Memory B cell (primary cell): ENCODE data around the gene SLC4A3.

Experiments used
- ATAC-seq: fragments of 150-1000 bp; cut with Tn5 transposase; 2 replicates; pipeline ENCODE4 v1.10.0; 2021; ENCODE audit warnings: low read depth, mild to moderate bottlenecking, moderate library complexity
- DNase-seq, 2 donors: peaks; one replicate each; pipeline ENCODE4 v3.0.0; 2022; ENCODE audit warnings: low spot score in 2 of 2
- H3K27ac Mint-ChIP-seq: one replicate; pipeline ENCODE4 v1.8.0; 2022; ENCODE audit warnings: mild to moderate bottlenecking, moderate library complexity, mixed read lengths
- H3K27me3 Mint-ChIP-seq: one replicate; pipeline ENCODE4 v1.8.0; 2022; ENCODE audit warnings: mixed read lengths
- H3K36me3 Mint-ChIP-seq: one replicate; pipeline ENCODE4 v1.8.0; 2022; ENCODE audit warnings: mild to moderate bottlenecking, mixed read lengths
- H3K4me1 Mint-ChIP-seq: one replicate; pipeline ENCODE4 v1.8.0; 2022; ENCODE audit warnings: mixed read lengths
- H3K4me3 Mint-ChIP-seq: one replicate; pipeline ENCODE4 v1.8.0; 2022; ENCODE audit warnings: mild to moderate bottlenecking, moderate library complexity, mixed read lengths
- H3K9me3 Mint-ChIP-seq: one replicate; pipeline ENCODE4 v1.8.0; 2022; ENCODE audit warnings: mixed read lengths

Gene SLC4A3

DNA sequence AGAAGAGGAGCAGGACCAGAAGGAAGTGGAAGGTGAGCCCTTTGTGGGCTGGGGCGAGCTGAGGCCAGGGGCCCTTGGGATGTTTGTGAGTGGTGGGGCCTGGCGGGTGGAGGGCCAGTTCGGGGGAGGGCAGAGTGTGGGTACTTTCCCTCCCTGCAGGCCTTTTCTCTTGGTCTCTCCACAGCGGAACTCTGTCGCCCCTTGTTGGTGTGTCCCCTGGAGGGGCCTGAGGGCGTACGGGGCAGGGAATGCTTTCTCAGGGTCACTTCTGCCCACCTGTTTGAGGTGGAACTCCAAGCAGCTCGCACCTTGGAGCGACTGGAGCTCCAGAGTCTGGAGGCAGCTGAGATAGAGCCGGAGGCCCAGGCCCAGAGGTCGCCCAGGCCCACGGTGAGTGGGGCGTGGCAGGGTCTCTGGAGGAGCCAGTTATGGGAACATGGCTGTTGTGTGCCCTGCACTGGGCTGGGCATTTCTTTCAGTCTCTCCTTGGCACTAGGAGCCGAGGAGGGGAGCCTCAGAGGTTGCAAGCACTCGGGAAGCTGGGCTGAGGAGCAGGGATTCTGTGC, 18.9 kb upstream of the SLC4A3 start:
- no peak for DNase-seq
- H3K4me3 Mint-ChIP-seq: no peak overlapping the region
- peaks cover 25% of the 10 kb centered on the region for H3K4me1 Mint-ChIP-seq
- no peak for ATAC-seq
- peaks cover 36% of the 10 kb centered on the region for H3K36me3 Mint-ChIP-seq
- H3K9me3 Mint-ChIP-seq: no peaks in the 10 kb centered on the region
- H3K27me3 Mint-ChIP-seq: no peaks in the 10 kb centered on the region
- H3K27ac Mint-ChIP-seq: no peak overlapping the region

DNA sequence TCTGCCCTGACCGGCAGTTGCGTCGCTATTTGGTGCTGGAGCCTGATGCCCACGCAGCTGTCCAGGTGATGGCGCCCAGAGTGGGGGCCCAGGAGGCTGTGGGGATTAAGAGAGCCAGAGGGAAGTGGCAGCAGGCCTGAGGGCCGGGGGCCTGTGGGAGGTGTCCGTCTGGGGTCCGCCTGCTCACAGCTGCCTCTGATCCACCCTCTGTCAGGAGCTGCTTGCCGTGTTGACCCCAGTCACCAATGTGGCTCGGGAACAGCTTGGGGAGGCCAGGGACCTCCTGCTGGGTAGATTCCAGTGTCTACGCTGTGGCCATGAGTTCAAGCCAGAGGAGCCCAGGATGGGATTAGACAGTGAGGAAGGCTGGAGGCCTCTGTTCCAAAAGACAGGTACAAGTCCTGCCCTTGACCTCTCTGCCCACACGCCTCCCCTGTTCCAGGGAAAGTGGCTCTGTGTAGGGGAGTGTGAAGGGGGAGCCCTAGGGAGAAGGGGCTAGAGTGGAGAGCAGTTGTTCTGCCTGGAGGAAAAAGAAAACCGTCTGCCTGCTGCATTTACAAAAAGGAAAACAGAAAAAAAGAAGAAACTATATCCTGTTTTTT, 18.2 kb upstream of the SLC4A3 start:
- no peaks in the 10 kb centered on the region for H3K27me3 Mint-ChIP-seq
- no peaks in the 10 kb centered on the region for H3K9me3 Mint-ChIP-seq
- peaks cover 19% of the 10 kb centered on the region for H3K4me1 Mint-ChIP-seq
- H3K27ac Mint-ChIP-seq: no peak overlapping the region
- H3K4me3 Mint-ChIP-seq: no peak overlapping the region
- ATAC-seq: no peak
- DNase-seq: no peak
- H3K36me3 Mint-ChIP-seq: peaks cover 35% of the 10 kb centered on the region

DNA sequence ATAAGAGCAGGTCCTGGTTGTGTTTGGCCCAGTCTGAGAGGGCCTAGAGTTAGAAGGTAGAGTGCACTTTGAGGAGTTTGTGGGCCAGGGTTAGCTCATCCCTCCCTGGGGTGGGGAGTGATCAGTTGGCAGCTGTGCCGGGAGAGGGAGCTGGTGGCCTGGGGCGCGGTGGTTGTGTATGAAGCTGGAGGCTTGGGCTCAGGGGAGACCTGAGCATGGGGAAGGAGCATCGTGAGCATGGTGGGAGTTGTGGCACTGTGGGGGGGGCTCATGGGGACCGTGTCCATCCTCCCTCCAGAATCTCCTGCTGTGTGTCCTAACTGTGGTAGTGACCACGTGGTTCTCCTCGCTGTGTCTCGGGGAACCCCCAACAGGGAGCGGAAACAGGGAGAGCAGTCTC, 16.1 kb upstream of the SLC4A3 start:
- no peak for ATAC-seq
- no peak overlapping the region for H3K4me3 Mint-ChIP-seq
- no peaks in the 10 kb centered on the region for H3K27me3 Mint-ChIP-seq
- no peak for DNase-seq
- peaks cover 12% of the 10 kb centered on the region for H3K4me1 Mint-ChIP-seq
- H3K9me3 Mint-ChIP-seq: no peaks in the 10 kb centered on the region
- H3K27ac Mint-ChIP-seq: no peak overlapping the region
- H3K36me3 Mint-ChIP-seq: peaks cover 41% of the 10 kb centered on the region

DNA sequence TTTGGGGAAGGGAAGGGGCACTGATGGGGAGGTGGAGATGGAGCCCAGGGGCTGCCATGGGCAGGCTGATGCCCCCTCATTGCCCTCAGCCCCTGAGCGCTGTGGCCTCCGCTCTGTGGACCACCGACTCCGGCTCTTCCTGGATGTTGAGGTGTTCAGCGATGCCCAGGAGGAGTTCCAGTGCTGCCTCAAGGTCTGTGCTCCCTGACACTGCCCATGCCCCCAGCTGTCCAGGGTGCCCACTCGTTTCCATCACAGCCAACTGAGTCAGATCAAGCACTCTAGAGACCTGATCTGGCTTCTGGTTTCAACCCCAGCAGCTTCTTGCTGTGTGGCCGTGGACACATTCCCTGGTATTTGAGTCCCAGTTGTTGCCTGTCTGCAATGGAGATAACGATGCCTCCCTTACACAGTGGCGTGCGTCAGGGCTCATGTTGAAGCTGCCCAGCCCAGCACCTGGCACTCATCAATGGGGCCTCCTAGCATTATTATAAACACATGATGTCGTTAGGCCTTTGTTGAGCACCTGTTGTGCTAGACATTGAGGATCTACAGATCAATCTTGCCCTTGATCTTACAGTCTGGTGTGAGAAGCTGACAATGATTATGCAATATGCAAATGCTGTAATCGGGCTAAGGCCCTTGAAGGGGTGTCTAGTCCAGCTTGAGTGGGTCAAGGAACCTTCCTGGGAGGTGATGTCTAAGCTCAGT, 15.4 kb upstream of the SLC4A3 start:
- H3K4me3 Mint-ChIP-seq: peak overlapping the region; percentile 33
- peaks cover 35% of the 10 kb centered on the region for H3K36me3 Mint-ChIP-seq
- no peaks in the 10 kb centered on the region for H3K27me3 Mint-ChIP-seq
- DNase-seq (no peak), ATAC-seq (no peak)
- H3K9me3 Mint-ChIP-seq: no peaks in the 10 kb centered on the region
- H3K4me1 Mint-ChIP-seq: peaks cover 12% of the 10 kb centered on the region
- H3K27ac Mint-ChIP-seq: no peak overlapping the region

DNA sequence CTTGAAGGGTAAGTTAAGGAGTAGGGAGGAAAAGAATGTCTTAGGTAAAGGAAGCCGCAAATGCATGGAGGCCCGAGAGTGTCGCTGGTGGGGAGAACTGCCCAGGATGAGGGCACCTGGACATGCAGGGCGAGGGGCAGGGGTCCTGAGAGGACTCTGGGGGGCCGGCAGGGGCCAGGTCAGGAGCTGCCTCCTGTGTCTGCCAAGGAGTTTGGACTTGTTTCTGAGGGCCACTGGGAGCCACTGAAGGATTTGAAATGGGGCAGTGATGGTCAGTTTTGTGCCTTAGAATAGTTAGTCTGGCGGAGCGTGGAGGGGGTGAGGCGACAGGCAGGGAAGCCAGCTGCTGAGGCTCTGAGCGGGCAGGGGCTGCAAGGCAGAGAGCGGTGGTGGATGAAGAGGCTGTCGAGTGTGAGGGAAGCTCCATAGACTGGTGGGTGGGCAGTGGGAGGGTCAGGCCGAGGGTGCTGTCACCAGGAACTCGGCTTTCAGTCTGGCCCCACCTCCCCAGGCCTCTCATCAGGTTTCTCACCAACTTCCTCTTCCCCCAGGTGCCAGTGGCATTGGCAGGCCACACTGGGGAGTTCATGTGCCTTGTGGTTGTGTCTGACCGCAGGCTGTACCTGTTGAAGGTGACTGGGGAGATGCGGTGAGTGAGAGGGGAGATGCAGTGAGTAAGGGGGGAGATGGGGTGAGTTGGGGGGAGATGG, 14.7 kb upstream of the SLC4A3 start:
- DNase-seq: peak in 1 of 2 donors; percentile 45
- ATAC-seq: peak; percentile 100
- Mint-ChIP-seq H3K4me3 (peak overlapping the region; percentile 47), H3K4me1 (peaks cover 12% of the 10 kb centered on the region), H3K27me3 (no peaks in the 10 kb centered on the region), H3K27ac (peak overlapping the region; percentile 19), H3K36me3 (peaks cover 31% of the 10 kb centered on the region), H3K9me3 (no peaks in the 10 kb centered on the region)

DNA sequence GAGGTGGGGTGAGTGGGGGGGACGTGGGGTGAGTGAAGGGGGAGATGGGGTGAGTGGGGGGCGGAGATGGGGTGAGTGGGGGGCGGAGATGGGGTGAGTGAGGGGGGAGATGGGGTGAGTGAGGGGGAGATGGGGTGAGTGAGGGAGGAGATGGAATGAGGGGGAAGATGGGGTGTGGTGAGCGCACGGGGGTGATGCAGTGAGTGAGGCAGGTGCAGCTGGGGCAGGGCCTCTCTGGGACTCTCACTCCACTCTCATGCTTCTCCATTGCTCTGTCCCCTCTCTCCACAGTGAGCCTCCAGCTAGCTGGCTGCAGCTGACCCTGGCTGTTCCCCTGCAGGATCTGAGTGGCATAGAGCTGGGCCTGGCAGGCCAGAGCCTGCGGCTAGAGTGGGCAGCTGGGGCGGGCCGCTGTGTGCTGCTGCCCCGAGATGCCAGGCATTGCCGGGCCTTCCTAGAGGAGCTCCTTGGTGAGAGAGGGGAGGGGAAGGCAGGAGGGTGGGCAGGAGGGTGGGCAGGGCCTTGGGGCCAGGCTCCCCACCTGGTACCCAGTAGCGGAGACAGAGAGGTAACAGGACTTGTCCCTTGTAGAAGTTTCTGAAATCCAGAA, 13.9 kb upstream of the SLC4A3 start:
- no peak for DNase-seq
- ATAC-seq: no peak
- peak overlapping the region; percentile 19 for H3K27ac Mint-ChIP-seq
- H3K9me3 Mint-ChIP-seq: no peaks in the 10 kb centered on the region
- no peaks in the 10 kb centered on the region for H3K27me3 Mint-ChIP-seq
- H3K4me3 Mint-ChIP-seq: no peak overlapping the region
- H3K36me3 Mint-ChIP-seq: peaks cover 27% of the 10 kb centered on the region
- peaks cover 12% of the 10 kb centered on the region for H3K4me1 Mint-ChIP-seq

DNA sequence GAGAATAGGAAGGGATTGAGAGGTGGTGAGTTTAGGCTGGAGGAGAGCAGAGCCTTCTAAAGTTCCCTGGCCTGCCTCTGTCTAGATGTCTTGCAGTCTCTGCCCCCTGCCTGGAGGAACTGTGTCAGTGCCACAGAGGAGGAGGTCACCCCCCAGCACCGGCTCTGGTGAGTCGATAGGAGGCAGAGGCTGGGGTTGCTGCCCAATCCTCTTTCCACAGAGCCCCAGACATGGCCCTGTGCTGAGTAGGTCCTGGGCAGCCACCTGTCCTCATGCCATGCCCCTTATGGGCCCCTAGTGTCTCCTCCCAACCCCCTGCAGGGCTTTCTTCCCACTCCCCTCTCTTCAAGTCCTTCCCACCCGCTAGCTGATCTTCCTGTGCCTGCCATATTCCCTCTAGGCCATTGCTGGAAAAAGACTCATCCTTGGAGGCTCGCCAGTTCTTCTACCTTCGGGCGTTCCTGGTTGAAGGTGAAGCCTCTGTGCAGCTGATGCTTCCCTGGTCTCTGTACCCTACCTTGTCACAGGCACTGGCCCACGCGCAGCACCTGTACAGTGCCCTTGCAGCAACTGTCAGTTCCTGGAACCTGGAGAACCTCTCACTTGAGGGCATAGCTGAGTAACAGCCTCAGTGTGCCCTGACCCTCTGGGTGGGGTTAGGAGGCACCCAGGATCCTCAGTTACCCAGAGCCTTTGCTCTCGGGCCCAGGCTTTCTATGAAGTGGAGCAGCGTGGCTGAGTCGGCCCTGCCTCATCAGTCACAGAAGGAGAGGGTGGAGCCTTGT, 13.2 kb upstream of the SLC4A3 start:
- H3K9me3 Mint-ChIP-seq: no peaks in the 10 kb centered on the region
- no peak overlapping the region for H3K27ac Mint-ChIP-seq
- no peaks in the 10 kb centered on the region for H3K27me3 Mint-ChIP-seq
- DNase-seq (no peak), ATAC-seq (no peak)
- H3K36me3 Mint-ChIP-seq: peaks cover 26% of the 10 kb centered on the region
- H3K4me3 Mint-ChIP-seq: no peak overlapping the region
- H3K4me1 Mint-ChIP-seq: peaks cover 12% of the 10 kb centered on the region

DNA sequence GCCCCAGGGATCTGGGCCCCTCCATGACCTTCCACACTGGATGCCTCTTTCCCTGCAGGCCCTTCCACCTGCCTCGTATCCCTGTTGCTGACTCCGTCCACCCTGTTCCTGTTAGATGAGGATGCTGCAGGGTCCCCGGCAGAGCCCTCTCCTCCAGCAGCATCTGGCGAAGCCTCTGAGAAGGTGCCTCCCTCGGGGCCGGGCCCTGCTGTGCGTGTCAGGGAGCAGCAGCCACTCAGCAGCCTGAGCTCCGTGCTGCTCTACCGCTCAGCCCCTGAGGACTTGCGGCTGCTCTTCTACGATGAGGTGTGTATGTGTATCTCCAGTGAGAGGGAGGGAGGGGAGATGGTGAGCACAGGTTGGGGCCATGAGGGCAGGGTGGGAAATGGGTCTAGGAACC, 12.4 kb upstream of the SLC4A3 start:
- Mint-ChIP-seq H3K27ac (no peak overlapping the region), H3K4me3 (no peak overlapping the region), H3K4me1 (peaks cover 12% of the 10 kb centered on the region), H3K36me3 (peaks cover 24% of the 10 kb centered on the region), H3K9me3 (no peaks in the 10 kb centered on the region), H3K27me3 (no peaks in the 10 kb centered on the region)
- no peak for ATAC-seq
- no peak for DNase-seq

DNA sequence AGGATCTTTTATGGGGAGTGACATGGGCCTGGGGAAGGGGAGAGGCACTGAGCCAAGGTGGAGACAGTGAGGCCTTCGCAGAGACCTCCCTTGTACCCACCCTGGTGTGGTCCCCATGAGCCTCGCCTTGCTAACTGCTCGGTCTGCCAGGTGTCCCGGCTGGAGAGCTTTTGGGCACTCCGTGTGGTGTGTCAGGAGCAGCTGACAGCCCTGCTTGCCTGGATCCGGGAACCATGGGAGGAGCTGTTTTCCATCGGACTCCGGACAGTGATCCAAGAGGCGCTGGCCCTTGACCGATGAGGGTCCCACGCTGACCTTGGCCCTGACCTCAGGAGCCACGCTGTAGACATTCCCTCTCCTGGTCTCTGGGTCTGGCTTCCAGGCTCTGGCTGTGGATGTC, 11.5 kb upstream of the SLC4A3 start:
- H3K27ac Mint-ChIP-seq: no peak overlapping the region
- DNase-seq (no peak), ATAC-seq (no peak)
- H3K36me3 Mint-ChIP-seq: peaks cover 21% of the 10 kb centered on the region
- H3K4me3 Mint-ChIP-seq: no peak overlapping the region
- H3K27me3 Mint-ChIP-seq: no peaks in the 10 kb centered on the region
- H3K9me3 Mint-ChIP-seq: no peaks in the 10 kb centered on the region
- peaks cover 12% of the 10 kb centered on the region for H3K4me1 Mint-ChIP-seq

DNA sequence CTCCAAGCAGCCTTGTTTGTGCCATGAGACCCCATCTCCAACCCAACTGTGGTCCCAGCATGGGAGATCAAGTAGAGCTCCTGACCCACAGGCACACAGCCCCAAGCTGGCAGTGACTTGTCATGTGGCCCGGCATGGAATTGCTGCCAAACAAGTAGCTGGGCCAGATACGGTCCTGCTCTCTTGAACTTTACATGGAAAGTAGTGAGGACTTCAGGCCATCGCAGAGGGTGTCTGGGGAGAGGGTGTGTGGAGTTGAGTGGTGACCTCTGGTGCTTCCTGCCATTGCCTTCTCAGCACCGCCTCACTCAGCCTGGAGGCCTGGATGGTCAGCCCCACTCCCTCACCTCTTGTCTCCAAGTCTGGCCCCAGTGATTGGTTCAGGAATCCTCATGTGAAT, 10.9 kb upstream of the SLC4A3 start:
- DNase-seq (no peak), ATAC-seq (no peak)
- H3K9me3 Mint-ChIP-seq: no peaks in the 10 kb centered on the region
- no peak overlapping the region for H3K4me3 Mint-ChIP-seq
- H3K36me3 Mint-ChIP-seq: peaks cover 16% of the 10 kb centered on the region
- H3K27ac Mint-ChIP-seq: no peak overlapping the region
- H3K4me1 Mint-ChIP-seq: peaks cover 10% of the 10 kb centered on the region
- peaks cover 3% of the 10 kb centered on the region for H3K27me3 Mint-ChIP-seq

DNA sequence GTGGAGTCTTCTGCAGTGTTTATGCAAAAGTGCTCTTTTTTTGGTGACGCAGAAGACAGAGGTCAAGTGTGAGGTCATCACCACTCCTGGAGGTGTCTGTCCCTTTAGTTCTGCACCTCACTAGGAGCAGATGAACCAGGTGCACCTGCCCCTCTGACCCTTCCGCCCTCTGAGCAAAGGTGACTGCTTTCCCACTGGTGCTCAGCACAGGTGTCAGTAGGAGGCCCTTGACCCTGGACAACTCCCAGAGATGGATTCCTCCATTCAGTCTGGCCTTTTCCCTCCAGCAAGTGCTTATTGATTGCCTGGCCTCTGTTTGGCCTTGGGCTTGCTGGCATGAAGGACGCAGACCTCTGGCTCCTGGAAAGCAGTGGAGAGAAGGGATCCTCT, 8.7 kb upstream of the SLC4A3 start:
- peaks cover 7% of the 10 kb centered on the region for H3K27me3 Mint-ChIP-seq
- ATAC-seq: no peak
- no peak overlapping the region for H3K4me3 Mint-ChIP-seq
- DNase-seq: no peak
- no peaks in the 10 kb centered on the region for H3K9me3 Mint-ChIP-seq
- H3K4me1 Mint-ChIP-seq: no peaks in the 10 kb centered on the region
- no peak overlapping the region for H3K27ac Mint-ChIP-seq
- H3K36me3 Mint-ChIP-seq: peaks cover 14% of the 10 kb centered on the region

DNA sequence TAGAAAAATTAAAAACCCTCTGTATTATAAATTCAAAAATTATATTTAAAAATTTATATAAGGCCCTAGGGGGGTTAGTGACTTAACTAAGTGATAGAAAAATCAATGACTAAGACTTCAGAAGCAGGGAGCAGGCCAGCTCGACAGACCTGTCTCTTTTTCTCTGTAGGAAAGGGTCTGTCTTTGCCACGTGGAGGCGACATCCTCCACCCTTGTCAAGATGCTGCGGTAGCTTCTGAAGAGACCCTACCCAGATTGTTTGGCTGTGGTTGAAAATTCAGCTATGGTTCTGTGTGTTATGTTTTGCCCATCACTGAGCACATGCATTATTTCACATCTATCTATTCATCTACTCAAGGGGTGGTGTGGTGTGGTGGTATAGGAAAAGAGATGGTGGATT, 8.2 kb upstream of the SLC4A3 start:
- H3K36me3 Mint-ChIP-seq: peaks cover 13% of the 10 kb centered on the region
- H3K9me3 Mint-ChIP-seq: no peaks in the 10 kb centered on the region
- H3K4me1 Mint-ChIP-seq: no peaks in the 10 kb centered on the region
- H3K27ac Mint-ChIP-seq: no peak overlapping the region
- H3K27me3 Mint-ChIP-seq: peaks cover 7% of the 10 kb centered on the region
- no peak overlapping the region for H3K4me3 Mint-ChIP-seq
- DNase-seq (no peak), ATAC-seq (no peak)

DNA sequence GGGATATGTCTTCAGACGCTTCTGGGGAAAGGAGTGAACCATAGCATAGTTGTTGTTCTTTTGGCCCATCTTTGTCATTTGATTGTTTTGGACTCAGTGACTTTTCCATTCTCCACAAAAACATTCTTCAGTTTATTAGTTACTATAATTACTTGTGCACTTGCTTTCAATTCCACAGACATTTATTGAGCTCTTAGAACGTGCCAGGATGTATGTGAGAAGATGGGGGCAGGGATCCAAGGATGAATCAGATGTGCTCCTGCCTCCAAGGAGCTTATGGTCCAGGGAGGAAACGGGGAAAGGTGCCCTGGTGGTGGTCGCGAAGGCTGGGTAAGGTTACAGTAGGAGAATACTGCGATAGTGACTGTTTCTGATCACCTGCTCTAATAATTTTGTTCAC, 6.9 kb upstream of the SLC4A3 start:
- no peak overlapping the region for H3K4me3 Mint-ChIP-seq
- H3K27ac Mint-ChIP-seq: no peak overlapping the region
- peaks cover under 1% of the 10 kb centered on the region for H3K36me3 Mint-ChIP-seq
- peaks cover 9% of the 10 kb centered on the region for H3K27me3 Mint-ChIP-seq
- H3K9me3 Mint-ChIP-seq: no peaks in the 10 kb centered on the region
- H3K4me1 Mint-ChIP-seq: no peaks in the 10 kb centered on the region
- no peak for DNase-seq
- ATAC-seq: no peak
